ENCODE measurements around the gene PCDHAC2. TPM values are rescaled to one million over a fixed set of nuclear protein-coding genes. Genes with fewer than 3 reads are reported as not detected.

PCDHAC2 gene
- total and polyA plus RNA-seq, 2 of the 4 experiments (the other 2 are of a cell fraction): not detected

DNA sequence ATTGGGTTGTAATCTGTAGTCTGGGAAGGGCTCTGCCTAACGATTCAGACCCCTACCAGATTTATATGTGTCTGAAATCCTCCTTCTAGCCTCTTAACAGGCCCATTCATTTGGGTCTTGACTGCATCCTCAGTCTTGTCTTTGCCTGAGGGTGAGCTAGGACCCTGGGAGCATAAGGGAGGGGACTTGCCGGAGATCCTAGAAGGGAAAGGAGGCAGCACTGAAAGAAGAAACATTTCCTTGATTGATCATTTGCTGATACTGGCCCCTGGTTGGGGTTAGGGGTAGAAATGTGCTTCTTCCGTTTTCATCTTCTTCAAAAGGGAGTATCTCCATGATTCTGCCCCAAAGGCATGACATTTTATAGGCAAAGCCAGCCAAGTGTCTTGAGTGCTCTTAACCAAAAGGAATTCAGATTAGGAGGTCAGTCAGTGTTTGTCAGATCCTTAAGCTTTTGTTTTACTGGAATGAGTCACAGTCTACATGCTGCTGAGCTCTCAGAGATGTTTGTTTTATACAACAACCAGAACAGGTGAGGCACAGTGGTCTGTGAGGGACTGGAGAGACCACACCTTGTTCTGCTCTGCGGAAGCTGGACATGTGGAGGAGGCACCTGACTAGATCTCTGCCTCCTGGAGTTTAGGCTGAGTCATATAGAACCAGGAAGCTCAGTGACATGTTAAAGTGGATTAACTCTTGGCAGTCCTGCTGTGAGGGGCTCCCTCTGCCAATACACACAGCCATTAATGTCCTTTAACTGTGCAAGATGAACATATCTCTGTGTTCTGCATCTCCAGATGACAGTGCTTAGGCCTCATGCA is 37.7 kb downstream of the PCDHAC2 start:
- no peak overlapping the region for H2BK5ac ChIP-seq (ENCODE audit: low read depth, low read length, poor library complexity, severe bottlenecking)
- H4K8ac ChIP-seq (ENCODE audit: low read depth in 2 of 2, low read length in 2 of 2): no peak overlapping the region
- H2AFZ ChIP-seq (replicated peaks; ENCODE audit: low read length, poor library complexity): no peak overlapping the region
- no peaks in the 10 kb centered on the region for H3K4me1 ChIP-seq (ENCODE audit: control insufficient read depth, insufficient read depth, low read length)
- in situ Hi-C loops (cut with MboI; ENCODE audit: low sequenced_read_pairs) (no loop called here), dilution Hi-C loops (cut with HindIII; ENCODE audit: low sequenced_read_pairs, unreplicated experiment) (no loop called here), intact Hi-C loops (cut with micrococcal nuclease) (no loop called here)
- H3K27me3 ChIP-seq (ENCODE audit: control insufficient read depth, insufficient read depth, low read length): no peaks in the 10 kb centered on the region
- H2AK9ac ChIP-seq (replicated peaks; ENCODE audit: low read depth, low read length, poor library complexity): no peak overlapping the region
- H3K9me3 ChIP-seq (ENCODE audit: control insufficient read depth, insufficient read depth, low read length): peaks cover 18% of the 10 kb centered on the region
- no peak overlapping the region for H2BK15ac ChIP-seq (ENCODE audit: low read depth, low read length)
- H3K4ac ChIP-seq (ENCODE audit: low read depth, low read length): no peak overlapping the region
- H4K91ac ChIP-seq (ENCODE audit: insufficient read depth, low read depth, low read length): no peak overlapping the region
- no peak overlapping the region for H3K56ac ChIP-seq (ENCODE audit: extremely low read depth, insufficient read depth, low read length)
- no peak overlapping the region for H2BK20ac ChIP-seq (ENCODE audit: low read depth, low read length)
- H3K79me1 ChIP-seq (ENCODE audit: low read depth in 1 of 2, low read length in 2 of 2): no peaks in the 10 kb centered on the region
- no peak overlapping the region for H4K5ac ChIP-seq (ENCODE audit: low read depth, low read length)
- no peak overlapping the region for H2AK5ac ChIP-seq (ENCODE audit: low read depth, low read length)
- no peaks in the 10 kb centered on the region for H3K36me3 ChIP-seq (ENCODE audit: control insufficient read depth, insufficient read depth, low read length)
- no TSS peak for BruUV-seq (replicated peaks)
- H3K23ac ChIP-seq (ENCODE audit: low read depth, low read length): no peak overlapping the region
- no peak overlapping the region for H3K14ac ChIP-seq (replicated peaks; ENCODE audit: low read depth, low read length)
- CTCF ChIA-PET: no interaction called here
- DNase-seq (no peak), ATAC-seq (ENCODE audit: low read depth) (no peak)
- no peak overlapping the region for H2BK120ac ChIP-seq (ENCODE audit: low read depth, low read length)
- no peak overlapping the region for H3K18ac ChIP-seq (ENCODE audit: low read depth, low read length)
- no peak overlapping the region for H3K9ac ChIP-seq (ENCODE audit: low read depth, low read length)
- H4K20me1 ChIP-seq (ENCODE audit: insufficient read depth, low read length): no peaks in the 10 kb centered on the region
- TF ChIP-seq NFE2L2 (IDR thresholded peaks at IDR 0.05; ENCODE audit: low read depth, low read length): no peak
- TF ChIP-seq RCOR1 (IDR thresholded peaks at IDR 0.05; ENCODE audit: insufficient replicate concordance, low read length): no peak
- no peak for TF ChIP-seq SMC3 (IDR thresholded peaks at IDR 0.05; ENCODE audit: low read depth, low read length)
- TF ChIP-seq FOS (IDR thresholded peaks at IDR 0.05; ENCODE audit: low read depth, low read length): no peak
- TF ChIP-seq CEBPB (IDR thresholded peaks at IDR 0.05; ENCODE audit: low read depth, low read length): no peak
- TF ChIP-seq MAZ (IDR thresholded peaks at IDR 0.05; ENCODE audit: borderline replicate concordance, low read depth, low read length): no peak
- TF ChIP-seq, protein P1, sequence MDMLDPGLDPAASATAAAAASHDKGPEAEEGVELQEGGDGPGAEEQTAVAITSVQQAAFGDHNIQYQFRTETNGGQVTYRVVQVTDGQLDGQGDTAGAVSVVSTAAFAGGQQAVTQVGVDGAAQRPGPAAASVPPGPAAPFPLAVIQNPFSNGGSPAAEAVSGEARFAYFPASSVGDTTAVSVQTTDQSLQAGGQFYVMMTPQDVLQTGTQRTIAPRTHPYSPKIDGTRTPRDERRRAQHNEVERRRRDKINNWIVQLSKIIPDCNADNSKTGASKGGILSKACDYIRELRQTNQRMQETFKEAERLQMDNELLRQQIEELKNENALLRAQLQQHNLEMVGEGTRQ (IDR thresholded peaks at IDR 0.05; ENCODE audit: low read depth, low read length): no peak
- TF ChIP-seq RAD21 (IDR thresholded peaks at IDR 0.05; ENCODE audit: low read length): no peak
- TF ChIP-seq BHLHE40 (IDR thresholded peaks at IDR 0.05; ENCODE audit: low read depth, low read length): no peak
- TF ChIP-seq MXI1 (IDR thresholded peaks at IDR 0.05; ENCODE audit: borderline replicate concordance, low read depth, low read length): no peak
- TF ChIP-seq CHD1 (IDR thresholded peaks at IDR 0.05; ENCODE audit: low read depth, low read length): no peak
- no peak for TF ChIP-seq POLR2A (IDR thresholded peaks at IDR 0.05; ENCODE audit: low read depth, low read length)
- TF ChIP-seq MAFK (IDR thresholded peaks at IDR 0.05; ENCODE audit: low read depth, low read length): no peak
- no peak for TF ChIP-seq RFX5 (IDR thresholded peaks at IDR 0.05; ENCODE audit: low read depth, low read length)
- TF ChIP-seq, protein P2, sequence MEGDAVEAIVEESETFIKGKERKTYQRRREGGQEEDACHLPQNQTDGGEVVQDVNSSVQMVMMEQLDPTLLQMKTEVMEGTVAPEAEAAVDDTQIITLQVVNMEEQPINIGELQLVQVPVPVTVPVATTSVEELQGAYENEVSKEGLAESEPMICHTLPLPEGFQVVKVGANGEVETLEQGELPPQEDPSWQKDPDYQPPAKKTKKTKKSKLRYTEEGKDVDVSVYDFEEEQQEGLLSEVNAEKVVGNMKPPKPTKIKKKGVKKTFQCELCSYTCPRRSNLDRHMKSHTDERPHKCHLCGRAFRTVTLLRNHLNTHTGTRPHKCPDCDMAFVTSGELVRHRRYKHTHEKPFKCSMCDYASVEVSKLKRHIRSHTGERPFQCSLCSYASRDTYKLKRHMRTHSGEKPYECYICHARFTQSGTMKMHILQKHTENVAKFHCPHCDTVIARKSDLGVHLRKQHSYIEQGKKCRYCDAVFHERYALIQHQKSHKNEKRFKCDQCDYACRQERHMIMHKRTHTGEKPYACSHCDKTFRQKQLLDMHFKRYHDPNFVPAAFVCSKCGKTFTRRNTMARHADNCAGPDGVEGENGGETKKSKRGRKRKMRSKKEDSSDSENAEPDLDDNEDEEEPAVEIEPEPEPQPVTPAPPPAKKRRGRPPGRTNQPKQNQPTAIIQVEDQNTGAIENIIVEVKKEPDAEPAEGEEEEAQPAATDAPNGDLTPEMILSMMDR (conservative IDR thresholded peaks at IDR 0.05; ENCODE audit: low read depth, low read length): no peak
- TF ChIP-seq, protein P3, sequence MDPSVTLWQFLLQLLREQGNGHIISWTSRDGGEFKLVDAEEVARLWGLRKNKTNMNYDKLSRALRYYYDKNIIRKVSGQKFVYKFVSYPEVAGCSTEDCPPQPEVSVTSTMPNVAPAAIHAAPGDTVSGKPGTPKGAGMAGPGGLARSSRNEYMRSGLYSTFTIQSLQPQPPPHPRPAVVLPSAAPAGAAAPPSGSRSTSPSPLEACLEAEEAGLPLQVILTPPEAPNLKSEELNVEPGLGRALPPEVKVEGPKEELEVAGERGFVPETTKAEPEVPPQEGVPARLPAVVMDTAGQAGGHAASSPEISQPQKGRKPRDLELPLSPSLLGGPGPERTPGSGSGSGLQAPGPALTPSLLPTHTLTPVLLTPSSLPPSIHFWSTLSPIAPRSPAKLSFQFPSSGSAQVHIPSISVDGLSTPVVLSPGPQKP (IDR thresholded peaks at IDR 0.05; ENCODE audit: borderline replicate concordance, low read depth, low read length): no peak
- no peak overlapping the region for H3K4me3 ChIP-seq (ENCODE audit: insufficient read depth, low read depth, low read length)
- no CpG with 5 or more reads among the region's 4 CpGs for WGBS, 2 experiments (ENCODE audit: extremely low coverage in 2 of 2, insufficient read length in 1 of 2)
- POLR2A ChIA-PET (ENCODE audit: unreplicated experiment): no interaction called here
- no peak overlapping the region for H3K27ac ChIP-seq (ENCODE audit: insufficient read depth, low read length)
- no peaks in the 10 kb centered on the region for H3K9me1 ChIP-seq (ENCODE audit: insufficient read depth, low read length)
- no peak overlapping the region for H3K4me2 ChIP-seq (ENCODE audit: low read depth, low read length)

Data from IMR-90 (cell line).